ENCODE results near the gene OAS3.

DNA sequence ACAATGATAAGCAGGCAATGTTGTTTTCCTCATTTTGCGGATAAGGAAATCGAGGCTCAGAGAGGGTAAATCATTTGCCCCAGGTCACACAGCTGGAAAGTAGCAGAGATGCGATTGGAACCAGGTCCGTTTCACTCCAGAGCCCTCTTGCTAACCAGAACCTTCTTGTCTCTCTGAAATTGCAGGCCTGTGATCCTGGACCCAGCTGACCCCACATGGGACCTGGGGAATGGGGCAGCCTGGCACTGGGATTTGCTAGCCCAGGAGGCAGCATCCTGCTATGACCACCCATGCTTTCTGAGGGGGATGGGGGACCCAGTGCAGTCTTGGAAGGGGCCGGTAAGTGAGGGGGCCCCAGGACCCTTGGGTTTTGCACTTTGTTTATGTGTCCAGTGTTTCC is 9.5 kb downstream of the OAS3 start:
- TF ChIP-seq, protein P1, sequence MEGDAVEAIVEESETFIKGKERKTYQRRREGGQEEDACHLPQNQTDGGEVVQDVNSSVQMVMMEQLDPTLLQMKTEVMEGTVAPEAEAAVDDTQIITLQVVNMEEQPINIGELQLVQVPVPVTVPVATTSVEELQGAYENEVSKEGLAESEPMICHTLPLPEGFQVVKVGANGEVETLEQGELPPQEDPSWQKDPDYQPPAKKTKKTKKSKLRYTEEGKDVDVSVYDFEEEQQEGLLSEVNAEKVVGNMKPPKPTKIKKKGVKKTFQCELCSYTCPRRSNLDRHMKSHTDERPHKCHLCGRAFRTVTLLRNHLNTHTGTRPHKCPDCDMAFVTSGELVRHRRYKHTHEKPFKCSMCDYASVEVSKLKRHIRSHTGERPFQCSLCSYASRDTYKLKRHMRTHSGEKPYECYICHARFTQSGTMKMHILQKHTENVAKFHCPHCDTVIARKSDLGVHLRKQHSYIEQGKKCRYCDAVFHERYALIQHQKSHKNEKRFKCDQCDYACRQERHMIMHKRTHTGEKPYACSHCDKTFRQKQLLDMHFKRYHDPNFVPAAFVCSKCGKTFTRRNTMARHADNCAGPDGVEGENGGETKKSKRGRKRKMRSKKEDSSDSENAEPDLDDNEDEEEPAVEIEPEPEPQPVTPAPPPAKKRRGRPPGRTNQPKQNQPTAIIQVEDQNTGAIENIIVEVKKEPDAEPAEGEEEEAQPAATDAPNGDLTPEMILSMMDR (IDR thresholded peaks at IDR 0.05) = no peak
- no peak for TF ChIP-seq POLR2AphosphoS5 (IDR thresholded peaks at IDR 0.05; ENCODE audit: insufficient read depth in 1 of 2, low read depth in 1 of 2)
- no peak for TF ChIP-seq POLR2A (IDR thresholded peaks at IDR 0.05)
